NCI-H226 (cell line): ENCODE measurements around the gene NCOA3.
"Not testable (repeated sequence)": the region's sequence is repeated elsewhere in the genome, so short reads cannot be mapped to it uniquely, and the experiment has no call there.

ENCODE experiments used
- DNase-seq: peaks from one replicate; pipeline ENCODE4 v3.0.0-alpha.2; 2015

Gene NCOA3

GRCh38 chr20:47540443-47541354 lies 39.0 kb downstream of the NCOA3 start:
- DNase-seq = no peak

GRCh38 chr20:47541355-47541922 lies 39.8 kb downstream of the NCOA3 start:
- DNase-seq = no peak

GRCh38 chr20:47543006-47543431 lies 41.3 kb downstream of the NCOA3 start:
- DNase-seq = no peak

- no peak for DNase-seq
These were observed 42.6 kb downstream of the NCOA3 start for GRCh38 chr20:47544240-47544639.

- no peak for DNase-seq
These were observed 43.2 kb downstream of the NCOA3 start for GRCh38 chr20:47544852-47545251.

GRCh38 chr20:47545499-47545898 lies 43.8 kb downstream of the NCOA3 start:
- no peak for DNase-seq

GRCh38 chr20:47546184-47547033 lies 44.7 kb downstream of the NCOA3 start:
- no peak for DNase-seq

GRCh38 chr20:47547034-47547387 lies 45.3 kb downstream of the NCOA3 start:
- DNase-seq = no peak

- DNase-seq = no peak
These were observed 48.0 kb downstream of the NCOA3 start for GRCh38 chr20:47549671-47550070.

GRCh38 chr20:47551222-47551621 lies 49.5 kb downstream of the NCOA3 start:
- DNase-seq = no peak

- no peak for DNase-seq
These were observed 50.2 kb downstream of the NCOA3 start for GRCh38 chr20:47551841-47552240.

- DNase-seq = no peak
These were observed 51.3 kb downstream of the NCOA3 start for GRCh38 chr20:47552996-47553395.

GRCh38 chr20:47553594-47554235 lies 52.0 kb downstream of the NCOA3 start:
- DNase-seq = not testable (repeated sequence)

- not testable (repeated sequence) for DNase-seq
These were observed 52.6 kb downstream of the NCOA3 start for GRCh38 chr20:47554283-47554682.

- no peak for DNase-seq
These were observed 55.5 kb downstream of the NCOA3 start for GRCh38 chr20:47557218-47557617.

- DNase-seq = no peak
These were observed 56.1 kb downstream of the NCOA3 start for GRCh38 chr20:47557791-47558190.

GRCh38 chr20:47558295-47559066 lies 56.8 kb downstream of the NCOA3 start:
- DNase-seq = no peak

GRCh38 chr20:47559141-47559540 lies 57.5 kb downstream of the NCOA3 start:
- no peak for DNase-seq

- DNase-seq = peak; percentile 33
These were observed 59.5 kb downstream of the NCOA3 start for GRCh38 chr20:47561180-47561579.

GRCh38 chr20:47561603-47562583 lies 60.2 kb downstream of the NCOA3 start:
- no peak for DNase-seq

GRCh38 chr20:47566269-47566668 lies 64.6 kb downstream of the NCOA3 start:
- DNase-seq = no peak
